Measurements from ENCODE around the gene CCDC190.

DNA sequence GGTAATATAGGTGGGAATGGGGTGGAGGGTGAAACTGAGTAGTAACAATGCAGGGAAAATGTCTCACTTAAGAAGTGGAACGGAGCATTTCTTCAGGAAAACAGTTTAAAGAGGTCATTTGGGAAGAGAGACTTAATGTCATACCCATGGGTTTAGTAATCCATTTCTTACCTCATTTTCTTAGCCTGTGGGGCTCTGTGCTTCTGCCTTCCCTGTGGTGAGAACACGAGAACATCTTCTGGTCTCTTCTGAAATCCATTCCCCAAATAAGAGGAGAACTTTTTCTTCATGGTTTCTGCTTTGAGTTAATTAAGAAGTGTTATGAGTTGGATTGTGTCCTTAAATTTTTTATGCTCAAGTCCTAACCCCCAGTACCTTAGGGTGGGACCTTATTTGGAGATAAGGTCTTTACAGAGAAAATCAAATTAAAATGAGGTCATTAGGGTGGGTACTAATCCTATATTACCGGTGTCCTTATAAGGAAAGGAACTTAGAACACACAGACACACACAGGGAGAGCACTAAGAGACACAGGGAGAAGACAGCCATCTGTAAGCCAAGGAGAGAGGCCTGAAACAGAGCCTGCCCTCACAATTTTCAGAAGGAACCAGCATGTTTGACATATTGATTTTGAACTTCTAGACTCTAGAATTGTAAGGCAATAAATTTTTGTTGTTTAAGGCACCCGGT lies 5.4 kb downstream of the CCDC190 start:
- TF ChIP-seq ZNF513 (CRISPR knock-in tag; conservative IDR thresholded peaks at IDR 0.05): no peak
- TF ChIP-seq TAF1 (CRISPR knock-in tag; IDR thresholded peaks at IDR 0.05): no peak
- TF ChIP-seq HOXA9 (CRISPR knock-in tag; IDR thresholded peaks at IDR 0.05; ENCODE audit: borderline replicate concordance): no peak
- TF ChIP-seq ZNF205 (CRISPR knock-in tag; IDR thresholded peaks at IDR 0.05): no peak
- TF ChIP-seq CTCF (CRISPR knock-in tag; IDR thresholded peaks at IDR 0.05): no peak
- TF ChIP-seq, protein P1, sequence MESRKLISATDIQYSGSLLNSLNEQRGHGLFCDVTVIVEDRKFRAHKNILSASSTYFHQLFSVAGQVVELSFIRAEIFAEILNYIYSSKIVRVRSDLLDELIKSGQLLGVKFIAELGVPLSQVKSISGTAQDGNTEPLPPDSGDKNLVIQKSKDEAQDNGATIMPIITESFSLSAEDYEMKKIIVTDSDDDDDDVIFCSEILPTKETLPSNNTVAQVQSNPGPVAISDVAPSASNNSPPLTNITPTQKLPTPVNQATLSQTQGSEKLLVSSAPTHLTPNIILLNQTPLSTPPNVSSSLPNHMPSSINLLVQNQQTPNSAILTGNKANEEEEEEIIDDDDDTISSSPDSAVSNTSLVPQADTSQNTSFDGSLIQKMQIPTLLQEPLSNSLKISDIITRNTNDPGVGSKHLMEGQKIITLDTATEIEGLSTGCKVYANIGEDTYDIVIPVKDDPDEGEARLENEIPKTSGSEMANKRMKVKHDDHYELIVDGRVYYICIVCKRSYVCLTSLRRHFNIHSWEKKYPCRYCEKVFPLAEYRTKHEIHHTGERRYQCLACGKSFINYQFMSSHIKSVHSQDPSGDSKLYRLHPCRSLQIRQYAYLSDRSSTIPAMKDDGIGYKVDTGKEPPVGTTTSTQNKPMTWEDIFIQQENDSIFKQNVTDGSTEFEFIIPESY (CRISPR knock-in tag; IDR thresholded peaks at IDR 0.05): no peak
- TF ChIP-seq, protein P2, sequence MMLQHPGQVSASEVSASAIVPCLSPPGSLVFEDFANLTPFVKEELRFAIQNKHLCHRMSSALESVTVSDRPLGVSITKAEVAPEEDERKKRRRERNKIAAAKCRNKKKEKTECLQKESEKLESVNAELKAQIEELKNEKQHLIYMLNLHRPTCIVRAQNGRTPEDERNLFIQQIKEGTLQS (CRISPR knock-in tag; IDR thresholded peaks at IDR 0.05): no peak
- TF ChIP-seq ZNF724P (CRISPR knock-in tag; IDR thresholded peaks at IDR 0.05; ENCODE audit: borderline replicate concordance): no peak
- TF ChIP-seq, protein P3, sequence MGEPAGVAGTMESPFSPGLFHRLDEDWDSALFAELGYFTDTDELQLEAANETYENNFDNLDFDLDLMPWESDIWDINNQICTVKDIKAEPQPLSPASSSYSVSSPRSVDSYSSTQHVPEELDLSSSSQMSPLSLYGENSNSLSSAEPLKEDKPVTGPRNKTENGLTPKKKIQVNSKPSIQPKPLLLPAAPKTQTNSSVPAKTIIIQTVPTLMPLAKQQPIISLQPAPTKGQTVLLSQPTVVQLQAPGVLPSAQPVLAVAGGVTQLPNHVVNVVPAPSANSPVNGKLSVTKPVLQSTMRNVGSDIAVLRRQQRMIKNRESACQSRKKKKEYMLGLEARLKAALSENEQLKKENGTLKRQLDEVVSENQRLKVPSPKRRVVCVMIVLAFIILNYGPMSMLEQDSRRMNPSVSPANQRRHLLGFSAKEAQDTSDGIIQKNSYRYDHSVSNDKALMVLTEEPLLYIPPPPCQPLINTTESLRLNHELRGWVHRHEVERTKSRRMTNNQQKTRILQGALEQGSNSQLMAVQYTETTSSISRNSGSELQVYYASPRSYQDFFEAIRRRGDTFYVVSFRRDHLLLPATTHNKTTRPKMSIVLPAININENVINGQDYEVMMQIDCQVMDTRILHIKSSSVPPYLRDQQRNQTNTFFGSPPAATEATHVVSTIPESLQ (CRISPR knock-in tag; conservative IDR thresholded peaks at IDR 0.05): no peak
- TF ChIP-seq HDAC2 (CRISPR knock-in tag; IDR thresholded peaks at IDR 0.05): no peak
- TF ChIP-seq RARG (CRISPR knock-in tag; IDR thresholded peaks at IDR 0.05; ENCODE audit: low read depth): no peak
- TF ChIP-seq, protein P4, sequence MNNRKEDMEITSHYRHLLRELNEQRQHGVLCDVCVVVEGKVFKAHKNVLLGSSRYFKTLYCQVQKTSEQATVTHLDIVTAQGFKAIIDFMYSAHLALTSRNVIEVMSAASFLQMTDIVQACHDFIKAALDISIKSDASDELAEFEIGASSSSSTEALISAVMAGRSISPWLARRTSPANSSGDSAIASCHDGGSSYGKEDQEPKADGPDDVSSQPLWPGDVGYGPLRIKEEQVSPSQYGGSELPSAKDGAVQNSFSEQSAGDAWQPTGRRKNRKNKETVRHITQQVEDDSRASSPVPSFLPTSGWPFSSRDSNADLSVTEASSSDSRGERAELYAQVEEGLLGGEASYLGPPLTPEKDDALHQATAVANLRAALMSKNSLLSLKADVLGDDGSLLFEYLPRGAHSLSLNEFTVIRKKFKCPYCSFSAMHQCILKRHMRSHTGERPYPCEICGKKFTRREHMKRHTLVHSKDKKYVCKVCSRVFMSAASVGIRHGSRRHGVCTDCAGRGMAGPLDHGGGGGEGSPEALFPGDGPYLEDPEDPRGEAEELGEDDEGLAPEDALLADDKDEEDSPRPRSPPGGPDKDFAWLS (CRISPR knock-in tag; IDR thresholded peaks at IDR 0.05; ENCODE audit: borderline replicate concordance): no peak
- TF ChIP-seq ZNF20 (CRISPR knock-in tag; IDR thresholded peaks at IDR 0.05): no peak
